IMR-90 (cell line): Measurements from ENCODE around the gene MPL. TPM values are rescaled to one million over a fixed set of nuclear protein-coding genes. Genes with fewer than 3 reads are reported as not detected.

Experiments used
- ATAC-seq: fragments of 200-7000 bp; cut with Tn5 transposase; 2 replicates; pipeline ENCODE4 v1.9.1; 2020; ENCODE audit warnings: low read depth, mild to moderate bottlenecking, moderate library complexity
- BruUV-seq: library from RNA; stranded (reverse); fragments of 400-500 nt; replicated peaks from 2 replicates; lab custom pipeline; 2021; lab: Mats Ljungman, UMichigan
- CTCF ChIA-PET: fragments of 300-600 bp; formaldehyde crosslinking; extraction: SDS; loops from one replicate; lab custom pipeline; 2021; ENCODE audit warnings: antibody characterized with exemption; lab: Yijun Ruan, JAX
- POLR2A ChIA-PET: fragments of 300-600 bp; sonication (Branson Sonifier 250); formaldehyde crosslinking; loops from one replicate; lab custom pipeline; 2022; ENCODE audit warnings: antibody characterized with exemption; ENCODE audit not compliant: unreplicated experiment; lab: Charles Lee
- DNase-seq: peaks from one replicate; pipeline ENCODE4 v3.0.0; 2013
- H2AFZ ChIP-seq: replicated peaks from 2 replicates; pipeline ENCODE3; 2013; ENCODE audit warnings: low read length, mild to moderate bottlenecking; ENCODE audit not compliant: poor library complexity
- H2AK5ac ChIP-seq: 2 replicates; pipeline ENCODE4 v1.6.1; 2013; ENCODE audit warnings: low read depth, low read length, inconsistent platforms
- H2AK9ac ChIP-seq: replicated peaks from 2 replicates; pipeline ENCODE3; 2013; ENCODE audit warnings: mild to moderate bottlenecking, low read depth, low read length, moderate library complexity; ENCODE audit not compliant: poor library complexity
- H2BK120ac ChIP-seq: 2 replicates; pipeline ENCODE4 v1.6.1; 2013; ENCODE audit warnings: low read depth, low read length, inconsistent platforms
- H2BK15ac ChIP-seq: 3 replicates; pipeline ENCODE4 v1.6.1; 2013; ENCODE audit warnings: low read depth, low read length, inconsistent platforms
- H2BK20ac ChIP-seq: 2 replicates; pipeline ENCODE4 v1.6.1; 2013; ENCODE audit warnings: low read depth, mild to moderate bottlenecking, inconsistent platforms, low read length, moderate library complexity
- H2BK5ac ChIP-seq: 2 replicates; pipeline ENCODE4 v1.6.1; 2013; ENCODE audit warnings: mild to moderate bottlenecking, low read depth, low read length, inconsistent platforms; ENCODE audit not compliant: poor library complexity, severe bottlenecking
- H3K14ac ChIP-seq: replicated peaks from 2 replicates; pipeline ENCODE4 v1.6.1; 2013; ENCODE audit warnings: low read depth, low read length, inconsistent platforms
- H3K18ac ChIP-seq: 2 replicates; pipeline ENCODE4 v1.6.1; 2013; ENCODE audit warnings: low read depth, low read length, control low read depth
- H3K23ac ChIP-seq: 2 replicates; pipeline ENCODE4 v1.6.1; 2013; ENCODE audit warnings: low read depth, low read length, inconsistent platforms
- H3K27ac ChIP-seq: 2 replicates; pipeline ENCODE4 v1.5.1; 2013; ENCODE audit warnings: mild to moderate bottlenecking, control low read depth, low read length; ENCODE audit not compliant: insufficient read depth
- H3K27me3 ChIP-seq: 2 replicates; pipeline ENCODE4 v1.6.1; 2013; ENCODE audit warnings: low read length; ENCODE audit not compliant: control insufficient read depth, insufficient read depth
- H3K36me3 ChIP-seq: 2 replicates; pipeline ENCODE4 v1.6.1; 2013; ENCODE audit warnings: low read length, mixed read lengths; ENCODE audit not compliant: control insufficient read depth, insufficient read depth
- H3K4ac ChIP-seq: 2 replicates; pipeline ENCODE4 v1.6.1; 2013; ENCODE audit warnings: low read depth, low read length, inconsistent platforms
- H3K4me1 ChIP-seq: 2 replicates; pipeline ENCODE4 v1.6.1; 2013; ENCODE audit warnings: low read length, mixed read lengths; ENCODE audit not compliant: control insufficient read depth, insufficient read depth
- H3K4me2 ChIP-seq: 2 replicates; pipeline ENCODE4 v1.6.1; 2013; ENCODE audit warnings: low read depth, mild to moderate bottlenecking, control low read depth, low read length, moderate library complexity
- H3K4me3 ChIP-seq: 2 replicates; pipeline ENCODE4 v1.5.1; 2013; ENCODE audit warnings: low read depth, mild to moderate bottlenecking, control low read depth, low read length, moderate library complexity; ENCODE audit not compliant: insufficient read depth
- H3K56ac ChIP-seq: 2 replicates; pipeline ENCODE4 v1.6.1; 2013; ENCODE audit warnings: low read length, inconsistent platforms; ENCODE audit not compliant: insufficient read depth; ENCODE audit errors: extremely low read depth
- H3K79me1 ChIP-seq, 2 experiments: 2 replicates each; pipeline ENCODE4 v1.6.1; 2013; ENCODE audit warnings: low read length in 2 of 2, inconsistent platforms in 1 of 2, low read depth in 1 of 2
- H3K9ac ChIP-seq: 2 replicates; pipeline ENCODE4 v1.6.1; 2013; ENCODE audit warnings: low read depth, low read length, control low read depth
- H3K9me1 ChIP-seq: 2 replicates; pipeline ENCODE4 v1.6.1; 2013; ENCODE audit warnings: low read length, inconsistent platforms; ENCODE audit not compliant: insufficient read depth
- H3K9me3 ChIP-seq: 2 replicates; pipeline ENCODE4 v1.6.1; 2013; ENCODE audit warnings: low read length; ENCODE audit not compliant: control insufficient read depth, insufficient read depth
- H4K20me1 ChIP-seq: 2 replicates; pipeline ENCODE4 v1.6.1; 2013; ENCODE audit warnings: low read length, inconsistent platforms; ENCODE audit not compliant: insufficient read depth
- H4K5ac ChIP-seq: 2 replicates; pipeline ENCODE4 v1.6.1; 2013; ENCODE audit warnings: mild to moderate bottlenecking, low read depth, low read length, control low read depth
- H4K8ac ChIP-seq, 2 experiments: 2 replicates each; pipeline ENCODE4 v1.6.1; 2013; ENCODE audit warnings: low read depth in 2 of 2, low read length in 2 of 2, control low read depth in 1 of 2, inconsistent platforms in 1 of 2
- H4K91ac ChIP-seq: 2 replicates; pipeline ENCODE4 v1.6.1; 2013; ENCODE audit warnings: low read depth, low read length, inconsistent platforms; ENCODE audit not compliant: insufficient read depth
- CTCF ChIP-seq: conservative IDR thresholded peaks from 2 replicates; pipeline ENCODE4 v1.5.1; 2012; ENCODE audit warnings: mild to moderate bottlenecking, low read depth, low read length, improper control_type of control experiment
- FOS ChIP-seq: fragments of 150-350 bp; IDR thresholded peaks from 2 replicates; pipeline ENCODE4 v1.6.1; 2016; ENCODE audit warnings: low read depth, low read length
- MAFK ChIP-seq: IDR thresholded peaks from 2 replicates; pipeline ENCODE4 v1.6.1; 2012; ENCODE audit warnings: low read depth, low read length, improper control_type of control experiment
- MAZ ChIP-seq: IDR thresholded peaks from 2 replicates; pipeline ENCODE4 v1.6.1; 2012; ENCODE audit warnings: low read depth, mild to moderate bottlenecking, low read length, improper control_type of control experiment, moderate library complexity, borderline replicate concordance
- POLR2A ChIP-seq: IDR thresholded peaks from 2 replicates; pipeline ENCODE4 v1.6.1; 2012; ENCODE audit warnings: mild to moderate bottlenecking, low read depth, low read length
- RCOR1 ChIP-seq: IDR thresholded peaks from 2 replicates; pipeline ENCODE4 v1.6.1; 2012; ENCODE audit warnings: mild to moderate bottlenecking, low read length, improper control_type of control experiment; ENCODE audit not compliant: insufficient replicate concordance
- RFX5 ChIP-seq: IDR thresholded peaks from 2 replicates; pipeline ENCODE4 v1.8.0; 2012; ENCODE audit warnings: low read depth, mild to moderate bottlenecking, low read length, moderate library complexity
- SMC3 ChIP-seq: fragments of 150-350 bp; IDR thresholded peaks from 2 replicates; pipeline ENCODE4 v1.6.1; 2016; ENCODE audit warnings: low read depth, mild to moderate bottlenecking, antibody characterized with exemption, low read length, moderate library complexity
- WGBS, 2 experiments: methylation state at CpG; one replicate each; pipeline versions ENCODE4 v1.1.5 to v1.1.7; 2013; ENCODE audit warnings: missing lambda C conversion rate in 2 of 2; ENCODE audit not compliant: insufficient read length in 1 of 2; ENCODE audit errors: extremely low coverage in 2 of 2; 5-methylcytosine and 5-hydroxymethylcytosine counted together
- dilution Hi-C: fragments of 300-500 bp; cut with HindIII; formaldehyde crosslinking; loops from one replicate; pipeline ENCODE4 v1.14.3; 2018; ENCODE audit warnings: low sequenced_read_pairs; ENCODE audit not compliant: unreplicated experiment
- in situ Hi-C: fragments of 300-500 bp; cut with MboI; formaldehyde crosslinking; loops from 3 replicates; pipeline ENCODE4 v1.14.3; 2019; ENCODE audit warnings: low sequenced_read_pairs, inconsistent platforms, mixed read lengths
- intact Hi-C: fragments of 100-400 bp; cut with micrococcal nuclease; formaldehyde crosslinking; loops from 2 replicates; pipeline ENCODE4 v1.10.0; 2022
- polyA plus RNA-seq, 3 experiments: library from polyadenylated mRNA; depleted of rRNA; stranded (reverse); fragments of >200 nt; gene quantifications; 2 replicates each; pipeline ENCODE4 v1.2.3, GENCODE V29; 2012; ENCODE audit warnings: low replicate concordance in 1 of 3
- total RNA-seq: library from RNA; depleted of rRNA; stranded (reverse); fragments of >200 nt; gene quantifications from 2 replicates; pipeline ENCODE4 v1.2.3, GENCODE V29; 2012
- TF ChIP-seq, protein P1 (sequence below): fragments of 150-350 bp; IDR thresholded peaks from 2 replicates; pipeline ENCODE4 v1.6.1; 2016; ENCODE audit warnings: low read depth, mild to moderate bottlenecking, low read length, moderate library complexity, borderline replicate concordance

MPL gene
- total and polyA plus RNA-seq, 2 of the 4 experiments (the other 2 are of a cell fraction), result 0.12 TPM; not detected in 1

GRCh38 chr1:43321331-43321891, 16.2 kb upstream of the MPL start:
- Histone ChIP-seq H3K4ac (no peak overlapping the region), H3K27ac (no peak overlapping the region), H3K4me1 (peaks cover 6% of the 10 kb centered on the region), H2AK5ac (no peak overlapping the region), H2BK20ac (no peak overlapping the region), H3K36me3 (no peaks in the 10 kb centered on the region), H3K56ac (no peak overlapping the region), H4K5ac (no peak overlapping the region), H3K79me1 (no peaks in the 10 kb centered on the region), H2BK5ac (no peak overlapping the region), H2BK120ac (no peak overlapping the region), H4K8ac (no peak overlapping the region), H3K4me3 (no peak overlapping the region), H2AFZ (peak overlapping the region; percentile 14), H3K23ac (no peak overlapping the region), H3K18ac (no peak overlapping the region), H3K9ac (no peak overlapping the region), H4K91ac (no peak overlapping the region), H3K4me2 (no peak overlapping the region), H3K9me3 (no peaks in the 10 kb centered on the region), H3K14ac (no peak overlapping the region), H2AK9ac (no peak overlapping the region), H3K9me1 (peaks cover 3% of the 10 kb centered on the region; the same call in 1 of the 2 replicates), H2BK15ac (no peak overlapping the region), H3K27me3 (no peaks in the 10 kb centered on the region), H4K20me1 (no peaks in the 10 kb centered on the region)
- DNase-seq (no peak), ATAC-seq (no peak)
- ChIA-PET CTCF (interaction anchor here (1.0 kb wide), 1 partner anchor 23 kb away, joined by 3 read pairs; no protein-coding TSS in a partner anchor), POLR2A (no interaction called here)
- intact Hi-C loops (no loop called here), dilution Hi-C loops (no loop called here), in situ Hi-C loops (no loop called here)
- TF ChIP-seq SMC3, result no peak
- TF ChIP-seq MAFK, result no peak
- no peak for TF ChIP-seq POLR2A
- no peak for TF ChIP-seq RFX5
- TF ChIP-seq MAZ, result no peak
- TF ChIP-seq FOS, result no peak
- TF ChIP-seq, protein P1, sequence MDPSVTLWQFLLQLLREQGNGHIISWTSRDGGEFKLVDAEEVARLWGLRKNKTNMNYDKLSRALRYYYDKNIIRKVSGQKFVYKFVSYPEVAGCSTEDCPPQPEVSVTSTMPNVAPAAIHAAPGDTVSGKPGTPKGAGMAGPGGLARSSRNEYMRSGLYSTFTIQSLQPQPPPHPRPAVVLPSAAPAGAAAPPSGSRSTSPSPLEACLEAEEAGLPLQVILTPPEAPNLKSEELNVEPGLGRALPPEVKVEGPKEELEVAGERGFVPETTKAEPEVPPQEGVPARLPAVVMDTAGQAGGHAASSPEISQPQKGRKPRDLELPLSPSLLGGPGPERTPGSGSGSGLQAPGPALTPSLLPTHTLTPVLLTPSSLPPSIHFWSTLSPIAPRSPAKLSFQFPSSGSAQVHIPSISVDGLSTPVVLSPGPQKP, result no peak
- no peak for TF ChIP-seq RCOR1
- TF ChIP-seq CTCF, result no peak
- WGBS, 2 experiments, result no CpG with 5 or more reads among the region's 16 CpGs
- BruUV-seq, result no TSS peak
